ENCODE results near the gene MTUS2. TPM values are rescaled to one million over a fixed set of nuclear protein-coding genes. Genes with fewer than 3 reads are reported as not detected.

Gene MTUS2
- total RNA-seq, 1 experiment from 2014 or later, result 0.11 TPM

- POLR2A ChIA-PET (ENCODE audit: low non-redundant PET), result no interaction called here
- H3K27ac ChIP-seq (ENCODE audit: low read depth, low read length, poor library complexity, severe bottlenecking), result no peak overlapping the region
- H3K9me3 ChIP-seq (ENCODE audit: low read depth, low read length, poor library complexity, severe bottlenecking), result no peaks in the 10 kb centered on the region
- H3K4me1 ChIP-seq (ENCODE audit: insufficient read depth, low read length, poor library complexity, severe bottlenecking), result peaks cover 8% of the 10 kb centered on the region
- H3K4me3 ChIP-seq (ENCODE audit: low read depth, low read length, poor library complexity, severe bottlenecking), result no peak overlapping the region
- CTCF ChIA-PET, result no interaction called here
- H3K36me3 ChIP-seq (ENCODE audit: insufficient read depth, low read length, poor library complexity, severe bottlenecking), result no peaks in the 10 kb centered on the region
- intact Hi-C loops (cut with micrococcal nuclease; ENCODE audit: unreplicated experiment), result no loop called here
- TF ChIP-seq CTCF (conservative IDR thresholded peaks at IDR 0.05; ENCODE audit: low read depth, low read length) (no peak), EZH2 (IDR thresholded peaks at IDR 0.05; ENCODE audit: borderline replicate concordance, low read depth, low read length, poor library complexity, severe bottlenecking) (no peak)
- BruUV-seq (replicated peaks), result no TSS peak
- DNase-seq (ENCODE audit: low spot score), result no peak
- H3K27me3 ChIP-seq (replicated peaks; ENCODE audit: insufficient read depth, low read depth, low read length, poor library complexity), result peaks cover 27% of the 10 kb centered on the region
Measured at GRCh38 chr13:29422015-29422414, 601.9 kb downstream of the MTUS2 start.

GRCh38 chr13:29423050-29423449, 602.9 kb downstream of the MTUS2 start:
- Histone ChIP-seq H3K9me3 (ENCODE audit: low read depth, low read length, poor library complexity, severe bottlenecking) (no peaks in the 10 kb centered on the region), H3K36me3 (ENCODE audit: insufficient read depth, low read length, poor library complexity, severe bottlenecking) (no peaks in the 10 kb centered on the region), H3K4me1 (ENCODE audit: insufficient read depth, low read length, poor library complexity, severe bottlenecking) (peaks cover 8% of the 10 kb centered on the region), H3K27ac (ENCODE audit: low read depth, low read length, poor library complexity, severe bottlenecking) (no peak overlapping the region), H3K27me3 (replicated peaks; ENCODE audit: insufficient read depth, low read depth, low read length, poor library complexity) (peaks cover 37% of the 10 kb centered on the region), H3K4me3 (ENCODE audit: low read depth, low read length, poor library complexity, severe bottlenecking) (no peak overlapping the region)
- TF ChIP-seq CTCF (conservative IDR thresholded peaks at IDR 0.05; ENCODE audit: low read depth, low read length) (no peak), EZH2 (IDR thresholded peaks at IDR 0.05; ENCODE audit: borderline replicate concordance, low read depth, low read length, poor library complexity, severe bottlenecking) (no peak)
- peak; percentile 52 for DNase-seq (ENCODE audit: low spot score)
- intact Hi-C loops (cut with micrococcal nuclease; ENCODE audit: unreplicated experiment), result no loop called here
- POLR2A ChIA-PET (ENCODE audit: low non-redundant PET), result interaction anchor here (0.7 kb wide), 1 partner anchor 850 kb away, joined by 5 read pairs; no protein-coding TSS in a partner anchor
- BruUV-seq (replicated peaks), result no TSS peak
- CTCF ChIA-PET, result no interaction called here

- H3K27ac ChIP-seq (ENCODE audit: low read depth, low read length, poor library complexity, severe bottlenecking), result no peak overlapping the region
- H3K9me3 ChIP-seq (ENCODE audit: low read depth, low read length, poor library complexity, severe bottlenecking), result no peaks in the 10 kb centered on the region
- no peaks in the 10 kb centered on the region for H3K36me3 ChIP-seq (ENCODE audit: insufficient read depth, low read length, poor library complexity, severe bottlenecking)
- CTCF ChIA-PET, result no interaction called here
- POLR2A ChIA-PET (ENCODE audit: low non-redundant PET), result no interaction called here
- TF ChIP-seq EZH2 (IDR thresholded peaks at IDR 0.05; ENCODE audit: borderline replicate concordance, low read depth, low read length, poor library complexity, severe bottlenecking), result no peak
- TF ChIP-seq CTCF (conservative IDR thresholded peaks at IDR 0.05; ENCODE audit: low read depth, low read length), result no peak
- H3K4me1 ChIP-seq (ENCODE audit: insufficient read depth, low read length, poor library complexity, severe bottlenecking), result peaks cover 13% of the 10 kb centered on the region
- no TSS peak for BruUV-seq (replicated peaks)
- H3K27me3 ChIP-seq (replicated peaks; ENCODE audit: insufficient read depth, low read depth, low read length, poor library complexity), result peaks cover 60% of the 10 kb centered on the region
- intact Hi-C loops (cut with micrococcal nuclease; ENCODE audit: unreplicated experiment), result no loop called here
- H3K4me3 ChIP-seq (ENCODE audit: low read depth, low read length, poor library complexity, severe bottlenecking), result peak overlapping the region; percentile 29
- no peak for DNase-seq (ENCODE audit: low spot score)
Measured at GRCh38 chr13:29427937-29428309, 607.8 kb downstream of the MTUS2 start.
